Thyroid gland (tissue), 4 donors: ENCODE measurements around the gene KCNC3. TPM values are rescaled to one million over a fixed set of nuclear protein-coding genes. Genes with fewer than 3 reads are reported as not detected.
"Not testable (repeated sequence)": the region's sequence is repeated elsewhere in the genome, so short reads cannot be mapped to it uniquely, and the experiment has no call there.

Experiments used
- DNase-seq, 2 donors: peaks; one replicate each; pipeline ENCODE4 v3.0.0-alpha.2; 2019
- H3K27ac ChIP-seq, 3 donors: fragments of 200-600 bp; sonication (generic); 1 replicate in 2 of 3; 2 replicates in 1 of 3; pipeline ENCODE4 v1.5.1; 2016 to 2019; ENCODE audit warnings: mild to moderate bottlenecking in 1 of 3, moderate library complexity in 1 of 3
- H3K27me3 ChIP-seq: fragments of 200-600 bp; sonication (generic); one replicate; pipeline ENCODE4 v1.5.1; 2019
- H3K36me3 ChIP-seq, 2 donors: fragments of 200-600 bp; sonication (generic); one replicate each; pipeline ENCODE4 v1.5.1; 2016 to 2019
- H3K4me1 ChIP-seq, 2 donors: fragments of 200-600 bp; sonication (generic); one replicate each; pipeline ENCODE4 v1.5.1; 2017 to 2019
- H3K4me3 ChIP-seq, 3 donors: fragments of 200-600 bp; sonication (generic); replicated peaks in 1 of 3; 1 replicate in 2 of 3; 2 replicates in 1 of 3; pipeline ENCODE4 v1.5.1; 2016; ENCODE audit warnings: mild to moderate bottlenecking in 1 of 3
- H3K9me3 ChIP-seq: fragments of 200-600 bp; sonication (generic); one replicate; pipeline ENCODE4 v1.5.1; 2017
- CTCF ChIP-seq, 6 experiments: fragments of 200-600 bp in 3 of 6; fragments of 450-650 bp in 3 of 6; sonication (generic) in 3 of 6; IDR thresholded peaks; one replicate each; pipeline ENCODE4 v1.5.1; 2016 to 2019; ENCODE audit warnings: antibody characterized with exemption in 6 of 6, mild to moderate bottlenecking in 2 of 6, inconsistent platforms in 1 of 6, moderate library complexity in 1 of 6
- POLR2A ChIP-seq, 2 donors: fragments of 450-650 bp; IDR thresholded peaks; one replicate each; pipeline ENCODE4 v1.6.1; 2017; ENCODE audit warnings: antibody characterized with exemption in 2 of 2, mild to moderate bottlenecking in 2 of 2, moderate library complexity in 1 of 2
- WGBS, 2 donors: methylation state at CpG; one replicate each; pipeline ENCODE4 v1.1.5; 2017; 5-methylcytosine and 5-hydroxymethylcytosine counted together
- intact Hi-C: fragments of 100-400 bp; cut with DNase I; formaldehyde crosslinking; loops from one replicate; pipeline ENCODE4 v1.15.1; 2023
- total RNA-seq, 4 donors: library from RNA; depleted of rRNA; stranded (reverse); fragments of >200 nt; gene quantifications; one replicate each; pipeline ENCODE4 v1.2.3, GENCODE V29; 2016

The KCNC3 gene
- total RNA-seq, 4 donors from 2014 or later, result 5.9 to 32.8 (median 17.2) TPM

- no peaks in the 10 kb centered on the region for H3K9me3 ChIP-seq
Observed at GRCh38 chr19:50340331-50340730, 11.2 kb upstream of the KCNC3 start.

GRCh38 chr19:50337031-50337430 lies 7.9 kb upstream of the KCNC3 start:
- intact Hi-C loops, H3K4me1 ChIP-seq: not testable (repeated sequence)
- WGBS, 2 donors, result 88 to 93% methylated on average over 6 of the region's 6 CpGs

More at GRCh38 chr19:50340331-50340730, 11.2 kb upstream of the KCNC3 start:
- H3K27ac ChIP-seq, result no peak overlapping the region
- H3K27me3 ChIP-seq, result no peaks in the 10 kb centered on the region
- no peak for DNase-seq
- intact Hi-C loops, result no loop called here
- TF ChIP-seq POLR2A (IDR thresholded peaks at IDR 0.05), result no peak
- no peak for TF ChIP-seq CTCF (IDR thresholded peaks at IDR 0.05)
- H3K36me3 ChIP-seq, result no peaks in the 10 kb centered on the region
- no peaks in the 10 kb centered on the region for H3K4me1 ChIP-seq
- no peak overlapping the region for H3K4me3 ChIP-seq

GRCh38 chr19:50334741-50335421 lies 5.7 kb upstream of the KCNC3 start:
- Histone ChIP-seq H3K27ac (no peak overlapping the region), H3K4me3 (no peak overlapping the region), H3K9me3 (no peaks in the 10 kb centered on the region), H3K27me3 (no peaks in the 10 kb centered on the region), H3K36me3 (no peaks in the 10 kb centered on the region), H3K4me1 (peaks cover 23 to 24% of the 10 kb centered on the region in 2 donors)
- intact Hi-C loops, result no loop called here
- 89 to 96% methylated on average over 9 to 12 of the region's 12 CpGs for WGBS, 2 donors
- no peak for DNase-seq
- TF ChIP-seq POLR2A (IDR thresholded peaks at IDR 0.05), result no peak
- no peak for TF ChIP-seq CTCF (IDR thresholded peaks at IDR 0.05)

More at GRCh38 chr19:50337031-50337430, 7.9 kb upstream of the KCNC3 start:
- not testable (repeated sequence) for H3K9me3 ChIP-seq, H3K27me3 ChIP-seq, H3K36me3 ChIP-seq, DNase-seq, H3K27ac ChIP-seq, H3K4me3 ChIP-seq

GRCh38 chr19:50333737-50334617 lies 4.8 kb upstream of the KCNC3 start:
- 15 to 17% methylated on average over 36 to 45 of the region's 54 CpGs for WGBS, 2 donors
- Histone ChIP-seq H3K27me3 (no peaks in the 10 kb centered on the region), H3K36me3 (no peaks in the 10 kb centered on the region), H3K4me3 (peak overlapping the region; percentile 39 to 67 (median 55)), H3K4me1 (peaks cover 26 to 28% of the 10 kb centered on the region in 2 donors), H3K9me3 (no peaks in the 10 kb centered on the region), H3K27ac (peak overlapping the region; percentile 79 to 93 (median 93))
- intact Hi-C loops, result no loop called here
- TF ChIP-seq CTCF (IDR thresholded peaks at IDR 0.05) (no peak), POLR2A (IDR thresholded peaks at IDR 0.05) (peak; percentile 46 to 79)
- DNase-seq, result peak; percentile 82 to 86

- peak overlapping the region; percentile 39 to 67 (median 55) for H3K4me3 ChIP-seq
- no peaks in the 10 kb centered on the region for H3K27me3 ChIP-seq
- peaks cover 26 to 28% of the 10 kb centered on the region in 2 donors for H3K4me1 ChIP-seq
- H3K27ac ChIP-seq, result peak overlapping the region; percentile 79 to 93 (median 93)
- intact Hi-C loops, result no loop called here
- no peaks in the 10 kb centered on the region for H3K9me3 ChIP-seq
- no peak for TF ChIP-seq CTCF (IDR thresholded peaks at IDR 0.05)
- TF ChIP-seq POLR2A (IDR thresholded peaks at IDR 0.05), result peak; percentile 59 to 80
- no peaks in the 10 kb centered on the region for H3K36me3 ChIP-seq
- WGBS, 2 donors, result 0 to 1% methylated on average over 8 to 20 of the region's 34 CpGs
- DNase-seq, result peak; percentile 99
Observed at GRCh38 chr19:50333235-50333736, 4.1 kb upstream of the KCNC3 start.
